ENCODE measurements around the gene PECR. TPM values are rescaled to one million over a fixed set of nuclear protein-coding genes. Genes with fewer than 3 reads are reported as not detected.
A peak's percentile ranks its signal among the peaks of the same experiment; 100 is the strongest.

Gene PECR
- total RNA-seq, 1 experiment from 2014 or later, result 16.3 TPM

GRCh38 chr2:216114714-216115531 is 33.3 kb upstream of the PECR start:
- H3K4me1 ChIP-seq (ENCODE audit: control insufficient read depth in 1 of 2, insufficient read depth in 2 of 2, low read length in 2 of 2), result peaks cover 7 to 22% of the 10 kb centered on the region in 2 experiments; a peak in 3 of 4 replicates
- H3K79me2 ChIP-seq (ENCODE audit: insufficient read depth, low read length), result peaks cover 94% of the 10 kb centered on the region
- TF ChIP-seq SP1 (IDR thresholded peaks at IDR 0.05; ENCODE audit: low read depth), result no peak
- no peak for TF ChIP-seq ZBTB33 (IDR thresholded peaks at IDR 0.05; ENCODE audit: extremely low read depth, insufficient replicate concordance, low read length)
- no peak for TF ChIP-seq SIN3A (IDR thresholded peaks at IDR 0.05; ENCODE audit: low read depth)
- TF ChIP-seq POLR2AphosphoS5 (IDR thresholded peaks at IDR 0.05; ENCODE audit: low read depth, low read length), result peak; percentile 79
- TF ChIP-seq TCF7L2 (IDR thresholded peaks at IDR 0.05; ENCODE audit: borderline replicate concordance, extremely low read depth, insufficient read depth, insufficient read length), result peak; percentile 28
- TF ChIP-seq CTCF (IDR thresholded peaks at IDR 0.05 in 2 of 3, conservative IDR thresholded peaks at IDR 0.05 in 1 of 3; ENCODE audit: borderline replicate concordance in 1 of 3, insufficient read depth in 1 of 3, low read depth in 2 of 3, low read length in 2 of 3), result peak; percentile 50 to 89 (median 78); a peak in 5 of 6 replicates
- no peak for TF ChIP-seq FOSL1 (IDR thresholded peaks at IDR 0.05; ENCODE audit: low read depth)
- TF ChIP-seq YY1 (IDR thresholded peaks at IDR 0.05; ENCODE audit: extremely low read depth, insufficient replicate concordance, low read depth, low read length), result peak; percentile 92
- no peak overlapping the region for H2AFZ ChIP-seq (ENCODE audit: low read depth, low read length, poor library complexity, severe bottlenecking)
- H3K27ac ChIP-seq (ENCODE audit: low read depth, low read length), result peak overlapping the region; percentile 23
- no TSS peak for BruUV-seq (replicated peaks)
- intact Hi-C loops (cut with micrococcal nuclease), result loop anchor here (5.0 kb wide), 2 partner anchors 287 to 387 kb away; no protein-coding TSS in a partner anchor
- ChIA-PET CTCF (interaction anchor here (0.6 to 1.2 kb wide), 12 partner anchors 9 to 55 kb away, joined by 3 to 12 read pairs (median 4); partner anchors contain the start of genes PECR and TMEM169), POLR2A (interaction anchor here (0.7 to 0.9 kb wide), 3 partner anchors 11 to 34 kb away, joined by 3 read pairs; no protein-coding TSS in a partner anchor), RAD21 (ENCODE audit: low non-redundant PET in 1 of 2, low total read pairs in 2 of 2, uncharacterized antibody in 2 of 2, unreplicated experiment in 2 of 2) (no interaction called here)
- DNase-seq (ENCODE audit: low read depth, low spot score) (peak; percentile 98), ATAC-seq (peak; percentile 91)
- peaks cover 38% of the 10 kb centered on the region; the same call in 1 of the 2 replicates for H4K20me1 ChIP-seq (ENCODE audit: insufficient read depth)
- no peaks in the 10 kb centered on the region for H3K9me2 ChIP-seq (ENCODE audit: insufficient read depth)
- H3K9me3 ChIP-seq (ENCODE audit: control insufficient read depth in 1 of 2, insufficient read depth in 1 of 2, low read depth in 1 of 2, low read length in 2 of 2), result no peaks in the 10 kb centered on the region
- peak overlapping the region; percentile 74 for H3K4me2 ChIP-seq (ENCODE audit: low read length)
- peaks cover 54 to 86% of the 10 kb centered on the region in 2 experiments for H3K36me3 ChIP-seq (ENCODE audit: control insufficient read depth in 1 of 2, insufficient read depth in 2 of 2, low read length in 2 of 2)
- peak overlapping the region; percentile 47 for H3K9ac ChIP-seq (ENCODE audit: low read length)
- no peaks in the 10 kb centered on the region for H3K27me3 ChIP-seq (ENCODE audit: insufficient read depth, low read length)
- H3K4me3 ChIP-seq (replicated peaks in 1 of 2; ENCODE audit: low read depth in 1 of 2, low read length in 2 of 2), result peak overlapping the region; percentile 44 to 56
